GM12872 (cell line): Measurements from ENCODE around the gene YJU2.
A peak's percentile ranks its signal among the peaks of the same experiment; 100 is the strongest.

Experiments
- CTCF ChIP-seq: IDR thresholded peaks from 3 replicates; pipeline ENCODE4 v1.5.1; 2011; ENCODE audit warnings: low read depth, mild to moderate bottlenecking, low read length, moderate library complexity; ENCODE audit not compliant: insufficient read depth

YJU2 gene

GRCh38 chr19:4201798-4202197 lies 45.1 kb upstream of the YJU2 start:
- no peak for TF ChIP-seq CTCF

- peak; percentile 56 for TF ChIP-seq CTCF
Observed at GRCh38 chr19:4206818-4207484, 39.9 kb upstream of the YJU2 start.

GRCh38 chr19:4208385-4209094 lies 38.3 kb upstream of the YJU2 start:
- TF ChIP-seq CTCF: peak; percentile 74

- TF ChIP-seq CTCF: no peak
Observed at GRCh38 chr19:4210166-4210731, 36.6 kb upstream of the YJU2 start.

GRCh38 chr19:4213116-4213515 lies 33.8 kb upstream of the YJU2 start:
- TF ChIP-seq CTCF: no peak

GRCh38 chr19:4215807-4216206 lies 31.1 kb upstream of the YJU2 start:
- no peak for TF ChIP-seq CTCF

- TF ChIP-seq CTCF: no peak
Observed at GRCh38 chr19:4216846-4217245, 30.0 kb upstream of the YJU2 start.
